GF-D8 (cell line): Measurements from ENCODE around the gene CCDC12.
A peak's percentile ranks its signal among the peaks of the same experiment; 100 is the strongest.

Experiments used
- DNase-seq: peaks from one replicate; lab custom pipeline; 2025; lab: John Stamatoyannopoulos, UW

CCDC12 gene

DNA sequence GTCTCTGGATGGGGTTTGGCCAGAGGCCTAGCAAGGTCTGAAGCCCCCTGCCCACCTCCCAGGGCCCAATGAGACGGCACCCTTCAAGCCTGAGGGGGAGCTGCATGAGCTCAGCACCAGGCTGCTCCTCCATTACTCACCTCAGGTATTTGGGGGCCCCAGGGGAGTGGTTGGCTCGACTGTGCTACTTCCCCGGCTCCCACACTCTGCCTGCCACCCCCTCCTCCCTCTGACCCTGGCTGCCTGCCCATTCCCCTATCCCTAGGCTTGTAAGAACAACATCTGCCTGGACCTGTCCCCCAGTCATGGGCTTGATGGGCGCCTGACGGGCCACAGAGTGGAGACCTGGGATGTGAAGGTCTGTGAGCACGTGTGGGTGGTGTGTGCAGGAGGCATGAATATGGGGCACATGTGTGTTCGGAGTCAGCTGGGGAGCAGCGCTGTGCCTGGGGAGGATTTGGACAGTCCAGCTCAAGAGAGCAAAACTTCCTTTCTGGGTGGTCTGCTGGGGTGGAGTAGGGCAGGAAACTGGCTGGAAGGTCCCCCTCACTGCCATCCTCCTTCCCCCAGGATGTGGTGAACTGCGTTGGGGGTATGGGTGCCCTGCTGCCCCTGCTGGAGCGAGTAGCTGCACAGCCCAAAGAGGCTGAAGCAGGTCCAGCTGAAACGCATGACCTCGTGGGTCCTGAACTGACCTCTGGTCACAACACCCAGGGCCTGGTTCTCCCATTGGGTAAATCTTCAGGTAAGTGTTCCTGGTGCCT is 20.3 kb upstream of the CCDC12 start:
- no peak for DNase-seq

DNA sequence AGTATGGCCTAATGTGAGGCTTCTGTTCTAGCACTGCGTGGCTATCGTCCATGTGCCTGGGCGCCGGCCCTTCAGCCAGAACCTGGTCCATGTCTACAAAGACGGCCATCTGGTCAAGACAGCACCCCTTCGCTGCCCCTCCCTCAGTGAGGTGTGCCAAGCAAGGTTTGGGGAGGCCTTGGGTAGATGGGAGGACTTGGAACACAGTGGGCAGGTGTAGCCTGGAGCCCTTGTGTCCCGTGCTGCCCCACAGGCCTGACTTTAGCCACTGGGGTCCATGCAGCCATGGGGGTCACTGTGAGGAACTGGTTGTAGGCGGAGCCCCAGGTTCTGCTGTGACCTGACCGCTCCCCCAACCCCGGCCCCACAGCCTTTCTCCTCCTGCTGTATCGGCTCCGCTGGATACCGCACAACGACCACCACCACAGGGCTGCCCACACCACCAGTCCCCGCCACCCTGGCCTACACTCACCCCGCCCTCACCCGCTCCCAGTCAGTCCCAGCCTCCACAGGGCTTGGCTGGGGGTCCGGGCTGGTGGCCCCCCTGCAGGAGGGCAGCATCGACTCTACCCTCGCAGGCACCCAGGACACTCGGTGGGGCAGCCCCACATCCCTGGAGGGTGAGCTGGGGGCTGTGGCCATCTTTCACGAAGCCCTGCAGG is 19.5 kb upstream of the CCDC12 start:
- no peak for DNase-seq

DNA sequence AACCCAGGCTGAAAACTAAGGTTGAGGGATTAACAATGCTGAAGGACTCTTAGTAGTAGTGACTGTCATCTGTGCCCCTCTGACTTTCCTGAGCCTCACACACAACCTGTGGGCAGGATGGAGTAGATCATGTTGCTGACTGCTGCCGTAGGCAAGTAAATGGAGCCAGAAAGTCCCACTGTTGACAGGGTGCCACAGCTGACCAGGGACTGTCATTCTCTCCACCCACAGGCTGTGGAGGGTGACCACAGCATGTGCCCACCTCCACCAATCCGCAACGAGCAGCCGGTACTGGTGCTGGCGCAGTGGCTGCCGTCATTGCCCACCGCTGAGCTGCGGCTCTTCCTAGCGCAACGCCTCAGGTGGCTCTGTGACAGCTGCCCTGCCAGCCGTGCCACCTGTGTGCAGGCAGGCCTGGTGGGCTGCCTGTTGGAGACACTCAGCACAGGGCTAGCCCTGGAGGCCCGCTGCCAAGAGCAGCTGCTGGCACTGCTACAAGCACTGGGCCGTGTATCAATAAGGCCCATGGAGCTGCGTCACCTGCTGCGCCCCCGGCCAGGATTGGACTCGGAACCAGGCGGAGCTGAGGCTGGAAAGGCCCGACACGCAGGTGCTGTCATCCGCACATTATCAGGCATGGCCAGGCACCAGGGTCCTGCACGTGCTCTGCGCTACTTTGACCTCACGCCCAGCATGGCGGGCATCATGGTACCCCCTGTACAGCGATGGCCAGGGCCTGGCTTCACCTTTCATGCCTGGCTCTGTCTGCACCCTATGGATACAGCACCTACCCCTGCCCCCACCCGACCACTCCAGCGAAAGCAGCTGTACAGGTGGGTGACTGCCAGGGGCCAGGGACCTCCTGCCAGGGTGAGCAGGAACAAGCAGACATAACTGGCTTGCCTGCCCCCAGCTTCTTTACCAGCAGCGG is 18.5 kb upstream of the CCDC12 start:
- DNase-seq, result no peak

DNA sequence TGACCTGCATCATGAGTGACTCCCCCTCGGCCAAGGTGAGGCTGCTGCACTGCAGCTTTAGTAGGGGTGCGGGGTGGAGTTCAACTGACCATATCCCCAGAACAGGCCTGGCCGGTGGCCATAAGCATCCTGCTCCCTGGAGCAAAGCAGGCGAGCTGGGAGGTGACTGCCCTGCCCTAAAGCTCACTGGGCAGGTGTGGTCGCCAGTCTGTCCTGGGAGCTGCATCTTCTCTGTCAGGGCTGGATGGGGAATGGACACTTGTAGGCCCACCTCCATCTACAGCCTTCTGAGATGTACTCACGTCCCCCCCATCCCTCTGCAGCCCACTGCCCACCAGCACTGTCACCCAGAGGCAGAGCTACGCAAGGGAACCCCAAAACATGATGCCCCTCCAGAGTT is 17.4 kb upstream of the CCDC12 start:
- DNase-seq, result no peak

DNA sequence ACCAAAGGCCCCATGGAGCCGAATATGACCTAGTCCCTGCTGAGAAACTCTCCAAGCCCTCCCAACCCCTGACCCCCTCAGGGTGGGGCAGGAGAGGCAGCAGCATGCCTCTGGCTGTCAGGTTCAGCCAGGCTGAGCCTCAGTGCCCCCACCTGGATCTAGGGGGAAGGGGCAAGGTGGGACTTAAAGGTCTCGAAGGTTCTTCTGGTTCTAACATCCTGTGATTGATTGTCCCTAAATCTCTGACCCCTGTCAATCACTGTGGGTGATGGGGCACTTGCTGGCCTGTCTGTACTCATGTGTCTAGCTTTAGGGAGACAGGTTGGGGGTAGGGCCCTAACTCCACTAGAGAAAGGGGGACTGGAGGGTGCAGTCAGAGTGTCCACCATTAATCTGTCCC is 16.7 kb upstream of the CCDC12 start:
- no peak for DNase-seq

DNA sequence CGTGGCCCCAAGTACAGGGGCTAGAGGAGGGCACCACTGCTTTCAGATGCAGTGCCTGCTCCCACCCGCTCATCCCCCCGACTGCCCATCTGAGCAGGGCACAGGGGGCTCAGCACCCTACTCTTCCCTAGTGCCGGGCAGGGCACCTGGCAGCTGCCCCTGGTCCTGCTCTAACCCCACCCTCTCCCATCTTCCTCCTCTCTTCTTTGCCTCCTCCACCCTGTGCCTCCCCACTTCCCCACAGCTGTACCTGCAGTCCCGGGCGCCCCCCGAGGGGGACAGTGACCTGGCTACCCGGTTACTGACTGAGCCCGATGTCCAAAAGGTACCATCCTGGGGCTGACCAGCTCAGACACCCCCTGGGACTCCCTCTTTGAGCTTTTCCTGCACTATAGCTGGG is 15.7 kb upstream of the CCDC12 start:
- no peak for DNase-seq

DNA sequence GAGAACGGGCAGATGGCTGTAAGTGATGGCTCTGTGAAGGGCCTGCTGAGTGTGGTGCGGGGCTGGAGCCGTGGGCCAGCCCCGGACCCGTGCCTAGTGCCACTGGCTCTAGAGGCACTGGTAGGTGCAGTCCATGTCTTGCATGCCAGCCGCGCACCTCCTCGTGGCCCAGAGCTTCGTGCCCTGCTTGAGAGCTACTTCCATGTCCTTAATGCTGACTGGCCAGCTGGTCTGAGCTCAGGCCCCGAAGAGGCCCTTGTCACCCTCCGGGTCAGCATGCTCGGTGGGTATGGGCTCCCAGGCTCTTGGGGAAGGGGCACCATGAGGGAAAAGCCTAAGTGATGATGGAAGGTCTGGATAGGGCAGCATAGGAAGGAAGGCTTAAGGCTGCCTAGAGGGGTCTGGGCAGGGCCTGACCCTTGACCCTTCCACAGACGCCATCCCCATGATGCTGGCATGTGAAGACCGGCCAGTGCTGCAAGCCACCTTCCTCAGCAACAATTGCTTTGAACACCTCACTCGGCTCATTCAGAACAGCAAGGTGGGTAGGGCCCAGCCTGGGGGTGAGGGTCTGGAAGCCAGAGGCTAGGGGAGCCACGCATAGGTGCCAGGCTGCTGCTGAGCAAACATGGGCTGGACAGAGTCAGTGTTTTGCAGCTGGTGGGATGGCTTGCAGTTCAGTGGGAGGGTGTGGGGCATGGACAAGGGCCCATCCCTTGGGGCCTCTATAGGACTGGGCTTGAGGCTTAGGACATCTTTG is 15.0 kb upstream of the CCDC12 start:
- no peak for DNase-seq

DNA sequence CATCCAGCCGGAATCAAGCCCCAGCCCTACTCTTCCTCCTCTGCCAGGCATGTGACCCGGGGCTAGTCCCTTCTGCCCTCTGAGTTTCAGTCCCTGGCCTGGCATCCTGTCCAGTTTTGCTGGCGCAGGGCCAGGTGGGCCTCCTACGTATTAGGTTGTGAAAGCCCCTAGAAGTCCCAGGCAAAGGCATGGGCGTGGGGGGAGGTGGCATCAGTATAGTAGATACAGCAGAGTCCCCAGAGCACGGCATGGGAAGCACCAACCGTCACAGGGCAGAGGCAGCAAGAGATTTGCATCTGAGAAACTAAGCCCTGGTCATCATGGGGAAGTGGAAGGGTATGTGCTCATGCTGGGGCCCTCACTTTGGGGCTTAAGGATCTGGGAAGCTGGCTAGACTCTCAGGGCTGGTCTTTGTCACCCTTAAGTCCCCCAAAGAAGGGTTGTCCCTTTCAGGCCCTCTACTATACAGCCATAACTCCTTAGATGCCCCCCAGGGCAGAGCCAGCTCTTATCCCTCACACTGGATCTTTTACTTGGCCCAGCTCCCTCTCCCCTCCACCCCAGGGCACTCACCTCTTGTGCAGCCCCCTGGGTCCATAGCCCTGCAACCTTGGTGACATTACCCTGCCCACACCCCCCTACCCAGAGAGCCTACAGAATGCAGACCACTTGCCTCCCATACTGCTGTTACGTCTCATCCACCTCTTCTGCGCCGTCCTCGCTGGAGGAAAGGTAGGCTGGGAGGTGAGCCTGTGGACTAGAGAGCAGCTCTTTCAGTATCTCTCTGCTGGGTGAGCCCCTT is 14.2 kb upstream of the CCDC12 start:
- DNase-seq, result no peak

DNA sequence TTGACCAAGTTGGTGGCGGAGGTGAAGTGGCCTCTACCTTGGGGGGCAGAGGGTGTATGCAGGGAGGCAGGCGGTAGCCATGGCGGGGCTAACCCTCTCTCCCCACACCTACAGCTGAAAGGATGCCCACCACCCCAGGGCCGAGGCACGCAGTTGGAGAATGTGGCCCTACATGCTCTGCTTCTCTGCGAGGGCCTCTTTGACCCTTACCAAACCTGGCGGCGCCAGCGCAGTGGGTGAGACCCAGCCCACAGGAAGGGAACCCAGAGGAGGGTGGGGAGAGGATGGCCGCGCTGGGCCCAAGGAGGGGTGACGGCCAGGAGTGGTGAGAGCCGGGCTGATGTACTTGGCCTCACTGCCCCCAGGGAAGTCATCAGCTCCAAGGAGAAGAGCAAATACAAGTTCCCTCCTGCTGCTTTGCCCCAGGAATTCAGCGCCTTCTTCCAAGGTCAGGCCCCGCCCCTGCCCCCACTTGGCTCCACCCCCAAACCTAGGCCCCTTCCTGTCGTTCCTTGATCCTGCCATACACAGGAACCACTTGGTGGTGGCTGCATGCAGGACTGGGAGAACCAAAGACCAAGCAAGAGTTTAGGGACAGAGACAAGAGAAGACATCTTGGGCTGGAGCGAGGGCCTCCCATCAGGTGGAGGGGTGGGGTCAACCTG is 12.7 kb upstream of the CCDC12 start:
- no peak for DNase-seq

DNA sequence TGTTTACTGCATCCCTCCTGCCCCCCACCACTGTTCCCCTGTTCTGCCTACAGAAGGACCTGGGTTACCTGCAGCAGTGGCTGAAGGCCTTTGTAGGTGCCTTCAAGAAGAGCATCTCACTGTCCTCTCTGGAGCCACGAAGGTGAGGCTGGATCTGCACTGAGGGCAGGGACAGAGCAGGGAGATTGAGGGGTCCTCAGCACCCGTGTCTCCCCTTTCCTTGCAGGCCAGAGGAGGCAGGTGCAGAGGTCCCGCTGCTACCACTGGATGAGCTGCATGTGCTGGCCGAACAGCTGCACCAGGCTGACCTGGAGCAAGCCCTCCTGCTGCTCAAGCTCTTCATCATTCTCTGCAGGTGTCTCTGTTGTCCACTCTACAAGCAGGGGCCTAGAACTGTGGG is 12.1 kb upstream of the CCDC12 start:
- DNase-seq, result no peak

DNA sequence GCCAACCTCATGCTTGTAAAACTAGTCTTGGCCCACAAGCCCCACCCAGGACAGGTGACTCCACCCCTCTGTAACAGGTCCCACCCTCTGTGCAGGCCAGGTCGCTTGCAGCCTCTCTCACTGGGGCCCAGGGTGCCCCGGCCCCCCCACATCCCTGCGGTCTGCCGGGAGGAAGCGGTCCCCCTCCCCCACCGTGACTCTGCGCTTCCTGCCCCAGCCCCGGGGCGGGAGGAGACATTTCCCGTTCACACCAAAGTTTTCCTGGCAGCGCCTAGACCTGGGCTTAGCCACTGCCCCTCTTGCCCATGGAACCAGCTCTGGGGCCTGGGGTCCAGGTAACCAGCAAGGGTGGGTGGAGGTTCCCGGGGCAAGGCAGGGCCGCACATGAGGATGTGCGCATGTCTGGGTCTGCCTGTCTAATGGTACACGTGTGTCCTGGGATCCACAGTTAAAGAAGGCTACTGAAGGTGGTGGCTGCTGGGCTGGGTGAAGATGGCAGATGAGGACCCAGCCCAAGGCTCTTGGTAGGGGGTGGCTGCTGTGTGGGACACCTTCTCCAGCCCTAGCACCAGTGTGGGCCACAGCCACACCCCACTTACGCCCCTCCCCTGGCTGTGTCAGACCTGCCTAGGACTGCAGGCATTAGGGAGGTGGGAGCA is 11.3 kb upstream of the CCDC12 start:
- DNase-seq, result peak; percentile 87

DNA sequence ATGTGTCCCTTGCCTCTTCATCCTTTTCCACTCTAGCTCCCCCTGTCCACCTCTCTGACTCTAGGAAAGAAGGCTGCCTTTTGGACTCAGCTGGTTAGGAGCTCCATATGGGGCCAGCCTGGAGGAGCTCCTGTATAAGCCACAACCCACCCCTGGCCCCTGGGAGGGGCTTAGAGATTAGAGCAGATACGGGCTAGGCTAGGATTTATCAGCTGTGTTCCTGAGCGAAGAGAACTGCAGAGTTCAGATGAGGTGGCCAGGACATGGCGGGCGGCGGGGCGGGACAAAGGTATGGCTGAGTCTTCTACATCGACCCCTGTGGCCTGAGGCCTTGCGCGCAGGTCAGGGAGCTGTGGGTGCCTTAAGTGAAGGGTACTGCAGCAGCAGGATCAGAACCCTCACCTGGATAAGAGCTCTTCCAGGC is 10.8 kb upstream of the CCDC12 start:
- peak; percentile 68 for DNase-seq

DNA sequence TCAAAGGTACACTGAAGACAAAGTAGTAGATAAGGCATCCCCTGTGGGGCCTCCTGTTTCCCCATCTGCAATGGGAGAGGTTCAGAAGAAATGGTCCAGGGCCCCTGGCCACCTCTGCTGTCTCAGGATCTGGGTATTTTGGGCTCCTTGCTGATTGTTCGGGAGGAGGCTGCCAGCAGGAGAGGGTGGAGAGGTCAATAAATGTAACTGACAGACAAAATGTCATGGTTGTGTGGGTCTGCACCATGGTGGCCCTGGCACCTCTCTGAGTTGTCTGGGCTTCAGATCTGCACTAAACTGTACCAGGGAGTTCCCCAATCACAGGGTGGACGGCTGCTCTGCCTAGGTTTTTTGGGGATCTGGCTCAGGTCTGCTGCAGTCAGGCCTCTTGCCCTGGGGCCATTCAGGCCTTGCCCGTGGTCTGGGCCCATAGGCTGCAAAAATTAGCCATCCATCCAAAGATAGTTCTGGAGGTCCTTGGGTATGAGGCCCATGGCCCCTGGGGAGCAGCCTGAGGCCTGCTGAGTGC is 10.3 kb upstream of the CCDC12 start:
- DNase-seq, result no peak

DNA sequence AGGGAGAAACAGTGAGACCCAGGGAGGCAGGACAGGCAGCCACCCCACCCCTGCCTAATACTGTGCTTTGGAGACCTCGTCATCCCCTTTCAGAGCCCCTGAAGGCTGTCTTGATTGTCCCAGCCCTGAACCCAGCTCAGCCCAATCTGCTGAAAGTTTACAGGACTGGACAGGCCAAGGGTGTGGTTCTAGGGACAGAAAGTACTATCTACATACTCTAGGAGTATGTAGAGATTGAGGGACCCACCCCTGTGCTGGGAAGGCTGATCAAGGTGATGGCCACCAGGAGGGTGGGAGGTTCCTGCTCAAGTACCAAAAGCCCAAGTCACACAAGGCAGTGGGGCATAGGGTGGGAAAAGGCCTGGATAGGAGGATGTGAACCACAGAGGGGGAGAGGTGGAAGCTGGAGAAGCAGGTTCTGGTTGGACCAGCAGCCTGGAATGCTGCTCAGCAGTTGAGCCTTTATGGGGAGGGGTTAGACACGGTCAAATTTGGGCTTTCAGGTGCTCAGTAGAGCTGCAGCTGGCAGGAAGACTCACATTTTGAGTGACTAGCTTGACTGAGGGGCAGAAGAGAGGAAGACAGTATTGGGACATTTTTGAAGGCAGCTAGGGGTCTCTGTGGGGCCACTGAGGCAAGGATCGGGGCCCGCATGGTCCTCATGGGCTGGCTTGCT is 9.6 kb upstream of the CCDC12 start:
- DNase-seq, result no peak

DNA sequence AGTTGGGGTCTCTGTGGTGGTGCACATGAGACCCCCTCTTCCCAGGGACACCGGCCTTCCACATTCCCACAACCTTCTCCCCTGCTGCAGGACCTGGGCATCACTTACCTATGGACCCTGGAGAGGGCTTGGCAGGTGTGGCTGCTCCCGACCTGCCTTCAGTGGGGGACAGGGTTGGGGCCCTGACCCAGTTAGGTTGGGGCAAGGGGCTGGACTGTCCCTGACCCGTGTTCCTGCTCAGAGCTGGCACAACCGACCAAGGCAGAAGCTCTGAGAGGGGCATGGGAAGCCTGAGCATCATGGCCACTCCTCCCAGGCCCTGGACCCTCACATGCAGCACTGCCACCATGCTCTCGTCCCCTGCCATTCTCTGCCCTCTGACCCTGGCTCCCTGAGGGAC is 9.0 kb upstream of the CCDC12 start:
- DNase-seq, result no peak

DNA sequence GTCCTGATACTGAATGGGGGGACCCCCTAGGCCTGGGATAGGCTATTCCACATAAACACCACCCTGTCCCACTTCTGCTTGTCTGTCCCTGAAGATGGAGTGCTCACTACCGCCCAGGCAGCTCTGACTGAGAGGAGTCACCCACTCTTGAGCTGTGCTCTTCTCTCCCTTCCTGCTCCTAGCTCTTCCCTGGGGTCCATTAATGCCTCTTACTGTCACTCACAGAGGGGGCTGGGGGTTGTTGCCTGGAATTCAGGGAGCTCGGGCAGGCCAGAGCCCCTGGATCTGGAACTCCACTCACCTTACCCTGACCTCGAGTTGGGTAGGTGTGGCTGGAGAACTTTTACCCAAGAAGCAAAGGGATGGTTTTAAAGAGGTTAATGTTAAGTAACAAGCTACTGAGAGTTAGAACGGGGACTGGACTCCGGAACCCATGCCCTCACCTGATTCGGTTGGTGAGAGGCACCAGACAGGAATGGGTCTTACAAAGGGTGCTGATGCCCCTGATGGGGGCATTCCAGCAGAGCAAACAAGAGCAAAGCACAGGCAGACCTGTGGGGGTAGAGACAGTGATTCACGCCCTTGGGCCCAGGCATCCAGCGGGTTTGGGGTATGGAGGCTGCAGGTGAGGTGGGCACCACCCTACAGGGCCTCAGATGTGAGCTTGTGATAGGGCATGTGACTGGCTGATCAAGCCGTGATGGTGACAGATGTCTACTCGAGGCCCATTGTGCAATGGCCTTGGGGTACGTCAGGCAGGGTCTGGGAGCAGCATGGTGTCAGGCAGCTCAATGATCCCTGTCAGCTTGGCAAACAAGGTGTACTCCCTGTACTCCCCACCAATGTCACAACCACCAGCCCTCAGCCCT is 8.3 kb upstream of the CCDC12 start:
- DNase-seq, result no peak

DNA sequence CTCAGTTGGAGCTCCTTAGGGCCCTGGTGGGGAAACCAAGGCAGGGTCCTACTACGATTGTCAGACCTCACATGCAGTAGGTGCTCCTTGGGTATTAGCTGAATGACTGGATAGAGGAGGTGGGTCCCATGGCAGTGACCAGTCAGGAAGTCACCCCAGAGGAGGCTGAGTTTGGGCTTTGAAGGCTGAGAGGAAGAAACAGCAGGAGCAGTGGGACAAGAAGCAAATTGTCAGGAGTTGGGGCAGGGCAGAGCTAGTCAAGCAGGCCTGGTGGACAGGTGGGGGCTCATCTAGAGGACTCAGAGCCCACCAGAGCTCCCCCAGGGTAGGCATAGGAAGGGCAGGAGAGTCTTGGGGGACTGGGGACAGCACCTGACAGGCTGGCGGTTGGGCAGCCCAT is 6.0 kb upstream of the CCDC12 start:
- no peak for DNase-seq

DNA sequence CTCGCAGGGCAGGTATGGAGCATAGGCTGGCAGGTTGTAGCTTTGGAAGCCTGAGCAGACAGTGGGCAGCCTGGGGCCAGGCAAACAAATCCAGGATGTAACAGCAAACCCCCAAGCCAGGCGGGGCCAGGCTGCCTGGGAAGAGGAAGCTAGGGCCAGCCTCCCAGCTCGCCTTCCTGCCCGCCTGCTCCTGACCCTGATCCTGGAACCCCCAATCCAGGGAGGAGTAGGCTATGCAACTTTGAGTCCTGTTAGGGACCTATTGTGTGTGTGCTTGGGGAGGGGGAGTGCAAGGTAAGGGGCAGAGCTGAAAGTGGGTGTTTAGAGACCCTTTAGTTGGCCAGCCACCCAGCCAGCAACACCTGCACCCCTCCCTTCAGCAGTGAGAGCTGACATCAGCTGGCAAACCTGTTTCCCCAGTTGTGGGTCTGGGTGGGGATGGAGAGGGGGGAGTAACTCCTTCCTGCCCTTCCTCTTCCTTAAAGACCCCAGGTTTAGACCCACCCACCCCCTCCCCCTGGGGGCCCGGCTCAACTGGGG is 5.5 kb upstream of the CCDC12 start:
- DNase-seq, result no peak
